K562 (cell line): ENCODE measurements around the gene DUSP5.

ENCODE experiments used
- MIER1 ChIP-seq: fragments of 450-650 bp; IDR thresholded peaks from 2 replicates; pipeline ENCODE4 v1.6.1; 2016; ENCODE audit warnings: antibody characterized with exemption, mild to moderate bottlenecking, low read depth
- POLR2A ChIP-seq: fragments of 450-650 bp; conservative IDR thresholded peaks from 2 replicates; pipeline ENCODE4 v1.6.1; 2016
- RBBP5 ChIP-seq: fragments of 200-600 bp; sonication (generic); IDR thresholded peaks from 2 replicates; pipeline ENCODE4 v1.6.1; 2012; ENCODE audit warnings: borderline replicate concordance, mild to moderate bottlenecking, low read length, control low read depth, inconsistent platforms; ENCODE audit not compliant: insufficient read depth, poor library complexity, severe bottlenecking
- TF ChIP-seq, protein P1 (sequence below): sonication (generic); formaldehyde crosslinking; IDR thresholded peaks from 2 replicates; pipeline ENCODE4 v1.9.0; 2022; ENCODE audit warnings: mild to moderate bottlenecking, missing genetic modification reagents

DNA sequence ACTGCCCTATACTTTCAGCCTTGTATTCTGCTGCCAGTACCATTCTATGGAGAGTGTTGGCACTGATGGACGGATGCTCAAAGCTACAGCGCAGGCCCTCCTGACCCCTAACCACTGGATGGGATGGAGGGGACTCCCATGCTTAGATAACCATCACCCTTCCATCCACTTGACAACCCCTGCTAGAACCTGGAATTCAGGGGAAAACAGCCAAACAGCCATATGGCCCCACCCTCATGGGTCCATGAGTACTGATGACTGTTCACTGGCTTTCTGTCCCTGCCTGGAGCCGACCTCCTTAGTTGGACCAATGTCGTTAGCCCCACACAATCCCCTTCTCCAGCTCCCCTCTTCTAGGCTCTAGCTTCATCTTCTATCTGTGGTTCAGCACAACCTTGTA, 16.2 kb downstream of the DUSP5 start:
- TF ChIP-seq, protein P1, sequence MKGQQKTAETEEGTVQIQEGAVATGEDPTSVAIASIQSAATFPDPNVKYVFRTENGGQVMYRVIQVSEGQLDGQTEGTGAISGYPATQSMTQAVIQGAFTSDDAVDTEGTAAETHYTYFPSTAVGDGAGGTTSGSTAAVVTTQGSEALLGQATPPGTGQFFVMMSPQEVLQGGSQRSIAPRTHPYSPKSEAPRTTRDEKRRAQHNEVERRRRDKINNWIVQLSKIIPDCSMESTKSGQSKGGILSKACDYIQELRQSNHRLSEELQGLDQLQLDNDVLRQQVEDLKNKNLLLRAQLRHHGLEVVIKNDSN (CRISPR knock-in tag), result no peak
- TF ChIP-seq RBBP5, result no peak
- no peak for TF ChIP-seq POLR2A
- TF ChIP-seq MIER1, result no peak
